Sigmoid colon (tissue), 7 donors: ENCODE measurements around the gene PCDH10. TPM values are rescaled to one million over a fixed set of nuclear protein-coding genes. Genes with fewer than 3 reads are reported as not detected.

ENCODE experiments used
- DNase-seq: peaks from one replicate; pipeline ENCODE4 v3.0.0-alpha.2; 2019
- H3K27ac ChIP-seq, 4 donors: fragments of 200-600 bp; sonication (generic); one replicate each; pipeline ENCODE4 v1.5.1; 2016 to 2019; ENCODE audit warnings: mild to moderate bottlenecking in 1 of 4
- H3K27me3 ChIP-seq, 3 donors: fragments of 200-600 bp; sonication (generic); one replicate each; pipeline ENCODE4 v1.5.1; 2019; ENCODE audit warnings: mild to moderate bottlenecking in 1 of 3
- H3K36me3 ChIP-seq, 4 donors: fragments of 200-600 bp; sonication (generic); one replicate each; pipeline ENCODE4 v1.5.1; 2016 to 2019
- H3K4me1 ChIP-seq, 4 donors: fragments of 200-600 bp; sonication (generic); one replicate each; pipeline ENCODE4 v1.5.1; 2017 to 2019
- H3K4me3 ChIP-seq, 4 donors: fragments of 200-600 bp; sonication (generic); one replicate each; pipeline ENCODE4 v1.5.1; 2017 to 2019; ENCODE audit warnings: mild to moderate bottlenecking in 2 of 4, moderate library complexity in 1 of 4
- H3K9me3 ChIP-seq, 4 donors: fragments of 200-600 bp in 3 of 4; sonication (generic) in 3 of 4; one replicate each; pipeline versions ENCODE4 v1.5.1 to v1.6.1; 2013 to 2019
- CTCF ChIP-seq, 4 experiments: fragments of 450-650 bp in 3 of 4; fragments of 200-600 bp in 1 of 4; IDR thresholded peaks; one replicate each; pipeline ENCODE4 v1.5.1; 2016 to 2019; ENCODE audit warnings: antibody characterized with exemption in 4 of 4, mild to moderate bottlenecking in 3 of 4, moderate library complexity in 2 of 4
- EP300 ChIP-seq, 4 donors: sonication (generic); formaldehyde crosslinking; IDR thresholded peaks; one replicate each; pipeline ENCODE4 v1.6.1; 2017; ENCODE audit warnings: antibody characterized with exemption in 4 of 4
- POLR2A ChIP-seq, 2 donors: fragments of 450-650 bp; IDR thresholded peaks; one replicate each; pipeline ENCODE4 v1.6.1; 2016; ENCODE audit warnings: antibody characterized with exemption in 2 of 2, mild to moderate bottlenecking in 2 of 2, moderate library complexity in 2 of 2
- POLR2AphosphoS5 ChIP-seq, 4 donors: sonication (generic); formaldehyde crosslinking; IDR thresholded peaks; one replicate each; pipeline ENCODE4 v1.6.1; 2017; ENCODE audit warnings: antibody characterized with exemption in 4 of 4
- WGBS, 2 donors: extraction: QIAGEN DNeasy Blood & Tissue Kit; methylation state at CpG; one replicate each; pipeline ENCODE4 v1.1.7; 2013; 5-methylcytosine and 5-hydroxymethylcytosine counted together
- intact Hi-C: fragments of 100-400 bp; cut with DNase I; formaldehyde crosslinking; loops from one replicate; pipeline ENCODE4 v1.15.1; 2023
- polyA plus RNA-seq, 3 donors: library from polyadenylated mRNA; stranded (reverse); fragments of 200-250 nt; gene quantifications; one replicate each; pipeline ENCODE4 v1.2.3, GENCODE V29; 2013
- total RNA-seq, 4 donors: library from RNA; depleted of rRNA; stranded (reverse); fragments of >200 nt; gene quantifications; one replicate each; pipeline ENCODE4 v1.1.0, GENCODE V29; 2016
- donor health status: healthy with polysubstance abuse.
- donor health status: Bipolar disorder and iron deficiency.
- donor health status: healthy.

The PCDH10 gene
- total and polyA plus RNA-seq, 7 donors: under 0.01 to 1.9 (median 0.79) TPM; not detected in 1

GRCh38 chr4:133186845-133187244 lies 37.8 kb downstream of the PCDH10 start:
- WGBS, 2 donors: 90 to 94% methylated on average over 5 of the region's 5 CpGs
- DNase-seq: no peak
- Histone ChIP-seq H3K27me3 (no peaks in the 10 kb centered on the region), H3K27ac (no peak overlapping the region), H3K4me3 (no peak overlapping the region), H3K36me3 (no peaks in the 10 kb centered on the region), H3K4me1 (no peaks in the 10 kb centered on the region), H3K9me3 (no peaks in the 10 kb centered on the region)
- intact Hi-C loops: no loop called here
- TF ChIP-seq POLR2AphosphoS5 (IDR thresholded peaks at IDR 0.05): no peak
- no peak for TF ChIP-seq EP300 (IDR thresholded peaks at IDR 0.05)
- TF ChIP-seq CTCF (IDR thresholded peaks at IDR 0.05): no peak
- TF ChIP-seq POLR2A (IDR thresholded peaks at IDR 0.05): no peak

DNA sequence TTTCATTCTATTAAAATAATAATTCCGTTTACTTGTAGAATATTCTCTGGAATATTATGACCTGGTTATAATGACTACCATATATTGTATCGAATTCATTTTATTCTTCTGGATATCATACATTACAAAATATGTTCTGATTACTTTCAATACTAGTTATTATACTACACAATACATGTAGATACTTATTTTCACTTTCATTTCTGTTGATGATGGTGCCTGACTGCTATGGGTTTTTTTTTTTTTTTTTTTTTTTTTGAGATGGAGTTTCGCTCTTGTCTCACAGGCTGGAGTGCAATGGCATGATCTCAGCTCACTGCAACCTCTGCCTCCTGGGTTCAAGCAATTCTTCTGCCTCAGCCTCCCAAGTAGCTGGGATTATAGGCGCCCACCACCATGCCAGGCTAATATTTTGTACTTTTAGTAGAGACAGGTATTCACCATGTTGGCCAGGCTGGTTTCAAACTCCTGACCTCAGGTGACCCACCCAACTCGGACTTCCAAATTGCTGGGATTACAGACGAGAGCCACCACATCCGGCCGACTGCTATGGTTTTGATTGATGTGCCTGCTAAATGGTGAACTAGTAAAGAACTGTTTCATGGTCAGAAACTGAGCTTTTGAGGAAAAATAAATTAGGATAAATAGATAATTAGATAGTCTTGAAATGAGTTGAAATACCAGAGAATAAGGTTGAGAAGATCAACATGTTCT lies 39.5 kb downstream of the PCDH10 start:
- WGBS, 2 donors: 83 to 90% methylated on average over 8 of the region's 8 CpGs
- H3K4me3 ChIP-seq: no peak overlapping the region
- no peak for DNase-seq
- H3K36me3 ChIP-seq: no peaks in the 10 kb centered on the region
- no peak overlapping the region for H3K27ac ChIP-seq
- no peaks in the 10 kb centered on the region for H3K4me1 ChIP-seq
- TF ChIP-seq POLR2A (IDR thresholded peaks at IDR 0.05) (no peak), EP300 (IDR thresholded peaks at IDR 0.05) (no peak), CTCF (IDR thresholded peaks at IDR 0.05) (no peak), POLR2AphosphoS5 (IDR thresholded peaks at IDR 0.05) (no peak)
- H3K9me3 ChIP-seq: no peaks in the 10 kb centered on the region
- no peaks in the 10 kb centered on the region for H3K27me3 ChIP-seq
- intact Hi-C loops: no loop called here

DNA sequence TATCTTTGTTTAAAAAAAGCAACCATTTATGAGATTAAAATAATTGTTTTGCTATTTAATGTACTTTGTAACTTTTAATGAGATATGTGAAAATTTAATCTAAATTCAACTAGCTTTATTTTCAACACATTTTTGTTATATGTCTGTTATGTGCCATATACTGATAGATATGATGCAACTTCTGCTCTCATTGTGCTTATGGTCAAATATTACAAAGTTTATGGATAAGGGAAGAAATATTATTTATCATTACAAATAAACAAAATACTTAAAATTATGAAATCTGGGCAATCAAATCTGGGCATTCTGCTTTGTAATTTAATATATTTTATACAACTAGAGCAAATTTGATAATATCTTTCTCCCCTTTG lies 40.0 kb downstream of the PCDH10 start:
- no peak for DNase-seq
- no peak overlapping the region for H3K4me3 ChIP-seq
- H3K36me3 ChIP-seq: no peaks in the 10 kb centered on the region
- intact Hi-C loops: no loop called here
- no peaks in the 10 kb centered on the region for H3K27me3 ChIP-seq
- TF ChIP-seq POLR2A (IDR thresholded peaks at IDR 0.05) (no peak), POLR2AphosphoS5 (IDR thresholded peaks at IDR 0.05) (no peak), EP300 (IDR thresholded peaks at IDR 0.05) (no peak), CTCF (IDR thresholded peaks at IDR 0.05) (no peak)
- H3K9me3 ChIP-seq: no peaks in the 10 kb centered on the region
- no peaks in the 10 kb centered on the region for H3K4me1 ChIP-seq
- H3K27ac ChIP-seq: no peak overlapping the region

GRCh38 chr4:133190098-133190497 lies 41.0 kb downstream of the PCDH10 start:
- DNase-seq: no peak
- 56 to 71% methylated on average over 5 of the region's 5 CpGs for WGBS, 2 donors

More at GRCh38 chr4:133190098-133190497, 41.0 kb downstream of the PCDH10 start:
- Histone ChIP-seq H3K4me1 (no peaks in the 10 kb centered on the region), H3K27me3 (no peaks in the 10 kb centered on the region), H3K27ac (no peak overlapping the region), H3K36me3 (no peaks in the 10 kb centered on the region), H3K9me3 (no peaks in the 10 kb centered on the region), H3K4me3 (no peak overlapping the region)
- TF ChIP-seq POLR2AphosphoS5 (IDR thresholded peaks at IDR 0.05) (no peak), EP300 (IDR thresholded peaks at IDR 0.05) (no peak), CTCF (IDR thresholded peaks at IDR 0.05) (no peak), POLR2A (IDR thresholded peaks at IDR 0.05) (no peak)
- intact Hi-C loops: no loop called here
